ENCODE results near the gene FRMPD2.

The FRMPD2 gene

GRCh38 chr10:48207853-48208252, 66.6 kb downstream of the FRMPD2 start:
- POLR2A ChIA-PET (ENCODE audit: low non-redundant PET) = no interaction called here
- no peak for TF ChIP-seq CTCF (conservative IDR thresholded peaks at IDR 0.05; ENCODE audit: low read depth)
- no peak for DNase-seq (ENCODE audit: low spot score)
- H3K27ac ChIP-seq = no peak overlapping the region
- CTCF ChIA-PET = no interaction called here

GRCh38 chr10:48206482-48207250, 67.8 kb downstream of the FRMPD2 start:
- no peak overlapping the region for H3K27ac ChIP-seq
- POLR2A ChIA-PET (ENCODE audit: low non-redundant PET) = no interaction called here
- CTCF ChIA-PET = no interaction called here
- DNase-seq (ENCODE audit: low spot score) = no peak
- no peak for TF ChIP-seq CTCF (conservative IDR thresholded peaks at IDR 0.05; ENCODE audit: low read depth)

GRCh38 chr10:48205918-48206317, 68.6 kb downstream of the FRMPD2 start:
- no peak overlapping the region for H3K27ac ChIP-seq
- CTCF ChIA-PET = no interaction called here
- DNase-seq (ENCODE audit: low spot score) = no peak
- POLR2A ChIA-PET (ENCODE audit: low non-redundant PET) = no interaction called here
- TF ChIP-seq CTCF (conservative IDR thresholded peaks at IDR 0.05; ENCODE audit: low read depth) = no peak

- no peak for TF ChIP-seq CTCF (conservative IDR thresholded peaks at IDR 0.05; ENCODE audit: low read depth)
- H3K27ac ChIP-seq = no peak overlapping the region
- POLR2A ChIA-PET (ENCODE audit: low non-redundant PET) = no interaction called here
- DNase-seq (ENCODE audit: low spot score) = no peak
- CTCF ChIA-PET = interaction anchor here (1.0 kb wide), 1 partner anchor 14 kb away, joined by 4 read pairs; no protein-coding TSS in a partner anchor
Measured at GRCh38 chr10:48199580-48200377, 74.7 kb downstream of the FRMPD2 start.

- no peak overlapping the region for H3K27ac ChIP-seq
- DNase-seq (ENCODE audit: low spot score) = no peak
- no peak for TF ChIP-seq CTCF (conservative IDR thresholded peaks at IDR 0.05; ENCODE audit: low read depth)
- CTCF ChIA-PET = no interaction called here
- POLR2A ChIA-PET (ENCODE audit: low non-redundant PET) = no interaction called here
Measured at GRCh38 chr10:48197236-48197899, 77.1 kb downstream of the FRMPD2 start.

- no peak for DNase-seq (ENCODE audit: low spot score)
- ChIA-PET CTCF (interaction anchor here (1.1 kb wide), 1 partner anchor 47 kb away, joined by 3 read pairs; no protein-coding TSS in a partner anchor), POLR2A (ENCODE audit: low non-redundant PET) (no interaction called here)
- H3K27ac ChIP-seq = no peak overlapping the region
- no peak for TF ChIP-seq CTCF (conservative IDR thresholded peaks at IDR 0.05; ENCODE audit: low read depth)
Measured at GRCh38 chr10:48195803-48196202, 78.7 kb downstream of the FRMPD2 start.

All from RWPE1 (cell line).